SK-N-SH treated with all-trans-retinoic acid at 6 μM for 48 hours (cell line): ENCODE data around the gene SAMD3.

ENCODE experiments used
- ARNTL ChIP-seq: fragments of 450-650 bp; formaldehyde crosslinking; IDR thresholded peaks from 2 replicates; pipeline ENCODE4 v1.5.0; 2020; ENCODE audit warnings: low read depth, mild to moderate bottlenecking, moderate library complexity, borderline replicate concordance
- BACH2 ChIP-seq: fragments of 250-450 bp; sonication (Bioruptor Pico); IDR thresholded peaks from 2 replicates; pipeline ENCODE4 v1.9.0; 2021; ENCODE audit warnings: mild to moderate bottlenecking, borderline replicate concordance
- OSR1 ChIP-seq: fragments of 250-450 bp; sonication (Bioruptor Pico); IDR thresholded peaks from 2 replicates; pipeline ENCODE4 v1.8.0; 2022; ENCODE audit warnings: moderate library complexity, mild to moderate bottlenecking, inconsistent platforms
- POU6F1 ChIP-seq: fragments of 250-450 bp; sonication (Bioruptor Pico); IDR thresholded peaks from 2 replicates; pipeline ENCODE4 v1.8.0; 2021; ENCODE audit warnings: low read depth, mild to moderate bottlenecking, moderate library complexity, borderline replicate concordance
- PPARA ChIP-seq: fragments of 250-450 bp; sonication (Bioruptor Pico); IDR thresholded peaks from 2 replicates; pipeline ENCODE4 v1.5.0; 2020; ENCODE audit warnings: mild to moderate bottlenecking, borderline replicate concordance
- TCF4 ChIP-seq: fragments of 250-450 bp; sonication (Bioruptor Pico); IDR thresholded peaks from 2 replicates; pipeline ENCODE4 v1.8.0; 2021; ENCODE audit warnings: mild to moderate bottlenecking, moderate library complexity, borderline replicate concordance
- ZFP3 ChIP-seq: fragments of 250-450 bp; sonication (Bioruptor Pico); IDR thresholded peaks from 2 replicates; pipeline ENCODE4 v1.5.0; 2020; ENCODE audit warnings: mild to moderate bottlenecking, moderate library complexity
- ZNF565 ChIP-seq: fragments of 450-650 bp; formaldehyde crosslinking; conservative IDR thresholded peaks from 2 replicates; pipeline ENCODE4 v1.5.0; 2020; ENCODE audit warnings: low read depth, mild to moderate bottlenecking, moderate library complexity
- ZNF70 ChIP-seq: fragments of 450-650 bp; formaldehyde crosslinking; IDR thresholded peaks from 2 replicates; pipeline ENCODE4 v1.5.0; 2020; ENCODE audit warnings: mild to moderate bottlenecking, moderate library complexity
- TF ChIP-seq, protein P1 (sequence below): fragments of 250-450 bp; sonication (Bioruptor Pico); IDR thresholded peaks from 2 replicates; pipeline ENCODE4 v1.8.0; 2020; ENCODE audit warnings: mild to moderate bottlenecking, moderate library complexity, borderline replicate concordance
- TF ChIP-seq, protein P2 (sequence below): fragments of 250-450 bp; sonication (Bioruptor Pico); IDR thresholded peaks from 2 replicates; pipeline ENCODE4 v1.5.0; 2020; ENCODE audit warnings: mild to moderate bottlenecking, moderate library complexity
- TF ChIP-seq, protein P3 (sequence below): fragments of 250-450 bp; sonication (Bioruptor Pico); IDR thresholded peaks from 2 replicates; pipeline ENCODE4 v1.5.1; 2020; ENCODE audit warnings: low read depth, mild to moderate bottlenecking, moderate library complexity

- TF ChIP-seq ZNF565 (CRISPR knock-in tag) (no peak), ARNTL (no peak), PPARA (CRISPR knock-in tag) (no peak), POU6F1 (no peak), OSR1 (CRISPR knock-in tag) (no peak), ZNF70 (no peak), ZFP3 (no peak), TCF4 (no peak), BACH2 (CRISPR knock-in tag) (no peak)
- TF ChIP-seq, protein P1, sequence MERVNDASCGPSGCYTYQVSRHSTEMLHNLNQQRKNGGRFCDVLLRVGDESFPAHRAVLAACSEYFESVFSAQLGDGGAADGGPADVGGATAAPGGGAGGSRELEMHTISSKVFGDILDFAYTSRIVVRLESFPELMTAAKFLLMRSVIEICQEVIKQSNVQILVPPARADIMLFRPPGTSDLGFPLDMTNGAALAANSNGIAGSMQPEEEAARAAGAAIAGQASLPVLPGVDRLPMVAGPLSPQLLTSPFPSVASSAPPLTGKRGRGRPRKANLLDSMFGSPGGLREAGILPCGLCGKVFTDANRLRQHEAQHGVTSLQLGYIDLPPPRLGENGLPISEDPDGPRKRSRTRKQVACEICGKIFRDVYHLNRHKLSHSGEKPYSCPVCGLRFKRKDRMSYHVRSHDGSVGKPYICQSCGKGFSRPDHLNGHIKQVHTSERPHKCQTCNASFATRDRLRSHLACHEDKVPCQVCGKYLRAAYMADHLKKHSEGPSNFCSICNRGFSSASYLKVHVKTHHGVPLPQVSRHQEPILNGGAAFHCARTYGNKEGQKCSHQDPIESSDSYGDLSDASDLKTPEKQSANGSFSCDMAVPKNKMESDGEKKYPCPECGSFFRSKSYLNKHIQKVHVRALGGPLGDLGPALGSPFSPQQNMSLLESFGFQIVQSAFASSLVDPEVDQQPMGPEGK: no peak
- TF ChIP-seq, protein P2, sequence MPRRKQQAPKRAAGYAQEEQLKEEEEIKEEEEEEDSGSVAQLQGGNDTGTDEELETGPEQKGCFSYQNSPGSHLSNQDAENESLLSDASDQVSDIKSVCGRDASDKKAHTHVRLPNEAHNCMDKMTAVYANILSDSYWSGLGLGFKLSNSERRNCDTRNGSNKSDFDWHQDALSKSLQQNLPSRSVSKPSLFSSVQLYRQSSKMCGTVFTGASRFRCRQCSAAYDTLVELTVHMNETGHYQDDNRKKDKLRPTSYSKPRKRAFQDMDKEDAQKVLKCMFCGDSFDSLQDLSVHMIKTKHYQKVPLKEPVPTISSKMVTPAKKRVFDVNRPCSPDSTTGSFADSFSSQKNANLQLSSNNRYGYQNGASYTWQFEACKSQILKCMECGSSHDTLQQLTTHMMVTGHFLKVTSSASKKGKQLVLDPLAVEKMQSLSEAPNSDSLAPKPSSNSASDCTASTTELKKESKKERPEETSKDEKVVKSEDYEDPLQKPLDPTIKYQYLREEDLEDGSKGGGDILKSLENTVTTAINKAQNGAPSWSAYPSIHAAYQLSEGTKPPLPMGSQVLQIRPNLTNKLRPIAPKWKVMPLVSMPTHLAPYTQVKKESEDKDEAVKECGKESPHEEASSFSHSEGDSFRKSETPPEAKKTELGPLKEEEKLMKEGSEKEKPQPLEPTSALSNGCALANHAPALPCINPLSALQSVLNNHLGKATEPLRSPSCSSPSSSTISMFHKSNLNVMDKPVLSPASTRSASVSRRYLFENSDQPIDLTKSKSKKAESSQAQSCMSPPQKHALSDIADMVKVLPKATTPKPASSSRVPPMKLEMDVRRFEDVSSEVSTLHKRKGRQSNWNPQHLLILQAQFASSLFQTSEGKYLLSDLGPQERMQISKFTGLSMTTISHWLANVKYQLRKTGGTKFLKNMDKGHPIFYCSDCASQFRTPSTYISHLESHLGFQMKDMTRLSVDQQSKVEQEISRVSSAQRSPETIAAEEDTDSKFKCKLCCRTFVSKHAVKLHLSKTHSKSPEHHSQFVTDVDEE (CRISPR knock-in tag): no peak
- TF ChIP-seq, protein P3, sequence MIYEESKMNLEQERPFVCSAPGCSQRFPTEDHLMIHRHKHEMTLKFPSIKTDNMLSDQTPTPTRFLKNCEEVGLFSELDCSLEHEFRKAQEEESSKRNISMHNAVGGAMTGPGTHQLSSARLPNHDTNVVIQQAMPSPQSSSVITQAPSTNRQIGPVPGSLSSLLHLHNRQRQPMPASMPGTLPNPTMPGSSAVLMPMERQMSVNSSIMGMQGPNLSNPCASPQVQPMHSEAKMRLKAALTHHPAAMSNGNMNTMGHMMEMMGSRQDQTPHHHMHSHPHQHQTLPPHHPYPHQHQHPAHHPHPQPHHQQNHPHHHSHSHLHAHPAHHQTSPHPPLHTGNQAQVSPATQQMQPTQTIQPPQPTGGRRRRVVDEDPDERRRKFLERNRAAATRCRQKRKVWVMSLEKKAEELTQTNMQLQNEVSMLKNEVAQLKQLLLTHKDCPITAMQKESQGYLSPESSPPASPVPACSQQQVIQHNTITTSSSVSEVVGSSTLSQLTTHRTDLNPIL (CRISPR knock-in tag): no peak
Measured at GRCh38 chr6:130207979-130208649, 14.6 kb downstream of the SAMD3 start.
